K562 (cell line): ENCODE data around the gene HDAC10. TPM values are rescaled to one million over a fixed set of nuclear protein-coding genes. Genes with fewer than 3 reads are reported as not detected.

Source experiments
- ATF2 ChIP-seq: sonication (generic); formaldehyde crosslinking; IDR thresholded peaks from 2 replicates; pipeline ENCODE4 v1.8.1; 2022; ENCODE audit warnings: missing genetic modification reagents
- ERF ChIP-seq: fragments of 450-650 bp; formaldehyde crosslinking; IDR thresholded peaks from 2 replicates; pipeline ENCODE4 v1.4.0; 2020; ENCODE audit warnings: mild to moderate bottlenecking, mixed read lengths
- GABPA ChIP-seq: fragments of 200-800 bp; sonication (Bioruptor generic); conservative IDR thresholded peaks from 2 replicates; pipeline ENCODE4 v1.6.1; 2016; ENCODE audit warnings: low read depth, missing genetic modification characterization, missing compliant biosample characterization
- PCBP2 ChIP-seq: fragments of 200-400 bp; formaldehyde crosslinking; IDR thresholded peaks from 2 replicates; pipeline ENCODE4 v1.6.1; 2018; ENCODE audit warnings: low read length, low read depth, mild to moderate bottlenecking, moderate library complexity; ENCODE audit not compliant: poor library complexity, severe bottlenecking
- SMAD4 ChIP-seq: fragments of 250-450 bp; sonication (Bioruptor Pico); conservative IDR thresholded peaks from 2 replicates; pipeline ENCODE4 v1.8.0; 2021; ENCODE audit warnings: inconsistent platforms, mild to moderate bottlenecking, moderate library complexity
- polyA plus RNA-seq, 8 experiments: library from polyadenylated mRNA; depleted of rRNA in 4 of 8; stranded (reverse) in 5 of 8; unstranded in 3 of 8; fragments of >200 nt; fragmentation: Nextera tagmentation in 2 of 8; fragmentation: Illumina TruSeq in 1 of 8; extraction: Ambion mirVana in 2 of 8; extraction: Trizol in 1 of 8; gene quantifications; 2 replicates each; pipeline versions ENCODE4 v1.2.1 to v1.2.3, GENCODE V29; 2011 to 2014; ENCODE audit warnings: inconsistent platforms in 1 of 8, missing spikeins in 1 of 8
- total RNA-seq, 7 experiments: library from RNA; depleted of rRNA in 6 of 7; stranded (reverse); fragments of >200 nt in 6 of 7; fragmentation: Illumina TruSeq in 2 of 7; extraction: Trizol in 2 of 7; gene quantifications; 2 replicates each; pipeline versions ENCODE4 v1.2.1 to v1.2.3, GENCODE V29; 2011 to 2021; ENCODE audit warnings: low replicate concordance in 1 of 7
- TF ChIP-seq, protein P1 (sequence below): fragments of 450-650 bp; IDR thresholded peaks from 2 replicates; pipeline ENCODE4 v1.6.1; 2018; ENCODE audit not compliant: partially characterized antibody

HDAC10 gene
- total and polyA plus RNA-seq, 9 of the 15 experiments (the other 6 are each of a cell fraction or from before 2014, with no cell fraction given), result 0.10 to 44.2 (median 6.5) TPM

DNA sequence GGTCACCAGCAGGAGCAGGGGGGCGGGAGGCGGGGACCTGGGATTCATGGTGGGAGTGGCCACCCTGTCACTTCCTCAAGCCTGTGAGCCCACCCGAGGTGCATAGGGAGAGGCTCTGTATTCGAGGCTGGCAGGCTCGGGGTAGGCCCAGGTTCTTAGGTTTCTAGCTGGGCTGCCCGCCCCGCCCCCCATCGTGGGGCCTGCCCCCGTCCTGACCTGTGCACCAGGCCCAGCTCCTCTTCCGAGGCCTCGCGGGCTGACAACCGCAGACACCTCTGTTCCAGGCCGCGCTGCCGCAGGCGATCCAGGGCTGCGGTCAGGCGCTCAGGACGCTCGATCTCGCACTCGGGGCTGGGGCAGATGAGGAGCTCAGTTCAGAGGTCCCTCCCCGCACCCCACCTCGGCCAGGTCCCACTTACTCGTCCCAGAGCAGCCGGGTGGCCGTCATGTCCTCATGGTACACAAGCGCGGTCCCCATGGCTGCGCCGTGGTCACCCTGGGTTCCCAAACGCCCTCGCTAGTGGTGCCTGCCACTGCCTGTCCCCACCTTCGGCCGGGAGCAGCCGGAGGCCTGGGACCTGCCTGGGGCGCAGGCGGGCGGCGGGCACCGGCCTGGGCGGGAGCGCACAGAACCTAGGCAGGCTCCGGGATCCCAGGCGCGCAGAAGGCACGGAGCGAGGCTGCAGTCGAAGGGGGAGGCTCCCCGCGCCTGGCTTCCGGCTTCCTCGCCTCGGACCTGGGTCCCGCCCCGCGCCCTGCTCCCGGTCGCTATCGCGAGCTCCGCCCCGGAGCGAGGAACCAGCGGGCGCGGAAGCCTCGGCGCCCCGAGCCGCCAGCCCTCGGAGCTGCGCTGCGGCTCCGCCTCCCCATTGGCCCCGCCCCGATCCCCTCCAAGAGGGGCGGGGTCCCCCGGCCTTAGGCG lies at the start of gene HDAC10 (continued):
- TF ChIP-seq, protein P1, sequence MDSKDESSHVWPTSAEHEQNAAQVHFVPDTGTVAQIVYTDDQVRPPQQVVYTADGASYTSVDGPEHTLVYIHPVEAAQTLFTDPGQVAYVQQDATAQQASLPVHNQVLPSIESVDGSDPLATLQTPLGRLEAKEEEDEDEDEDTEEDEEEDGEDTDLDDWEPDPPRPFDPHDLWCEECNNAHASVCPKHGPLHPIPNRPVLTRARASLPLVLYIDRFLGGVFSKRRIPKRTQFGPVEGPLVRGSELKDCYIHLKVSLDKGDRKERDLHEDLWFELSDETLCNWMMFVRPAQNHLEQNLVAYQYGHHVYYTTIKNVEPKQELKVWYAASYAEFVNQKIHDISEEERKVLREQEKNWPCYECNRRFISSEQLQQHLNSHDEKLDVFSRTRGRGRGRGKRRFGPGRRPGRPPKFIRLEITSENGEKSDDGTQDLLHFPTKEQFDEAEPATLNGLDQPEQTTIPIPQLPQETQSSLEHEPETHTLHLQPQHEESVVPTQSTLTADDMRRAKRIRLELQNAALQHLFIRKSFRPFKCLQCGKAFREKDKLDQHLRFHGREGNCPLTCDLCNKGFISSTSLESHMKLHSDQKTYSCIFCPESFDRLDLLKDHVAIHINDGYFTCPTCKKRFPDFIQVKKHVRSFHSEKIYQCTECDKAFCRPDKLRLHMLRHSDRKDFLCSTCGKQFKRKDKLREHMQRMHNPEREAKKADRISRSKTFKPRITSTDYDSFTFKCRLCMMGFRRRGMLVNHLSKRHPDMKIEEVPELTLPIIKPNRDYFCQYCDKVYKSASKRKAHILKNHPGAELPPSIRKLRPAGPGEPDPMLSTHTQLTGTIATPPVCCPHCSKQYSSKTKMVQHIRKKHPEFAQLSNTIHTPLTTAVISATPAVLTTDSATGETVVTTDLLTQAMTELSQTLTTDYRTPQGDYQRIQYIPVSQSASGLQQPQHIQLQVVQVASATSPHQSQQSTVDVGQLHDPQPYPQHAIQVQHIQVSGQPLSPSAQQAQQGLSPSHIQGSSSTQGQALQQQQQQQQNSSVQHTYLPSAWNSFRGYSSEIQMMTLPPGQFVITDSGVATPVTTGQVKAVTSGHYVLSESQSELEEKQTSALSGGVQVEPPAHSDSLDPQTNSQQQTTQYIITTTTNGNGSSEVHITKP, result no peak
- TF ChIP-seq SMAD4 (CRISPR knock-in tag) (no peak), ERF (no peak), GABPA (peak; percentile 73), ATF2 (no peak), PCBP2 (no peak)
